ENCODE results near the gene PDK3. TPM values are rescaled to one million over a fixed set of nuclear protein-coding genes. Genes with fewer than 3 reads are reported as not detected.

Gene PDK3
- polyA plus RNA-seq, 3 donors, result 12.2 to 34.0 (median 32.6) TPM

DNA sequence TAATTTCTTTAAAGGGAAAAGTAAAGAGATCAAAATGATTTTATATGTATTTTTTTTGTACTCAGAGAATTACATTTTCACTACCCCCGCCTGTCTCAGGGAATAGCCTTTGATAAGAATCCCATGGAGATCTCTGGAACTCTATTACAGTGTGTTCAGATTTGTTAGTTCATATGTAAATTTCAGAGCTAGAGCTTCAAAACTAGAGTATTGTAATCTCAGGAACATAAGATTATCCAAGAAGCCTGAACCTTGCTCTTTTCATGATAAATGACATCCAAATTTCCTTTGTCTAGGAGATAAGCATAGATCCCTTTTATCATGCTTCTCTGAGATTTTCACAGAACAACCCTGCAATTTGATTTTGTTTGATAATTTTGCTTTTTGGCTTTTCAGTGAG lies 82.9 kb downstream of the PDK3 start:
- no peak overlapping the region for H3K9ac ChIP-seq (ENCODE audit: insufficient read depth, low read length, poor library complexity, severe bottlenecking)
- intact Hi-C loops (cut with micrococcal nuclease), result no loop called here
- Mint-ChIP-seq H3K4me1 (peaks cover 4% of the 10 kb centered on the region), H3K4me3 (no peak overlapping the region), H3K36me3 (peaks cover 9 to 17% of the 10 kb centered on the region in 2 donors), H3K27ac (no peak overlapping the region), H3K9me3 (peaks cover 0 to 1% (median 0%) of the 10 kb centered on the region in 7 donors), H3K27me3 (ENCODE audit: low read depth in 3 of 3) (peaks cover 0 to 6% (median 0%) of the 10 kb centered on the region in 3 donors)
- TF ChIP-seq, protein P1, sequence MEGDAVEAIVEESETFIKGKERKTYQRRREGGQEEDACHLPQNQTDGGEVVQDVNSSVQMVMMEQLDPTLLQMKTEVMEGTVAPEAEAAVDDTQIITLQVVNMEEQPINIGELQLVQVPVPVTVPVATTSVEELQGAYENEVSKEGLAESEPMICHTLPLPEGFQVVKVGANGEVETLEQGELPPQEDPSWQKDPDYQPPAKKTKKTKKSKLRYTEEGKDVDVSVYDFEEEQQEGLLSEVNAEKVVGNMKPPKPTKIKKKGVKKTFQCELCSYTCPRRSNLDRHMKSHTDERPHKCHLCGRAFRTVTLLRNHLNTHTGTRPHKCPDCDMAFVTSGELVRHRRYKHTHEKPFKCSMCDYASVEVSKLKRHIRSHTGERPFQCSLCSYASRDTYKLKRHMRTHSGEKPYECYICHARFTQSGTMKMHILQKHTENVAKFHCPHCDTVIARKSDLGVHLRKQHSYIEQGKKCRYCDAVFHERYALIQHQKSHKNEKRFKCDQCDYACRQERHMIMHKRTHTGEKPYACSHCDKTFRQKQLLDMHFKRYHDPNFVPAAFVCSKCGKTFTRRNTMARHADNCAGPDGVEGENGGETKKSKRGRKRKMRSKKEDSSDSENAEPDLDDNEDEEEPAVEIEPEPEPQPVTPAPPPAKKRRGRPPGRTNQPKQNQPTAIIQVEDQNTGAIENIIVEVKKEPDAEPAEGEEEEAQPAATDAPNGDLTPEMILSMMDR (IDR thresholded peaks at IDR 0.05), result no peak
- WGBS (ENCODE audit: insufficient coverage), result no CpG with 5 or more reads among the region's 1 CpG
- no peaks in the 10 kb centered on the region for H4K20me1 ChIP-seq (ENCODE audit: insufficient read depth, low read length)
- H3K27ac ChIP-seq (ENCODE audit: low read depth in 1 of 2, low read length in 2 of 2), result no peak overlapping the region
- H3K27me3 ChIP-seq (ENCODE audit: control insufficient read depth in 2 of 2, insufficient read depth in 2 of 2, low read length in 2 of 2), result no peaks in the 10 kb centered on the region
- no peak overlapping the region for H2AFZ ChIP-seq (ENCODE audit: insufficient read depth, low read depth, low read length, poor library complexity, severe bottlenecking)
- peaks cover 0 to 5% of the 10 kb centered on the region in 2 donors for H3K4me1 ChIP-seq (ENCODE audit: control insufficient read depth in 1 of 2, insufficient read depth in 2 of 2, low read length in 2 of 2)
- H3K36me3 ChIP-seq (replicated peaks in 1 of 2; ENCODE audit: control insufficient read depth in 1 of 2, insufficient read depth in 2 of 2, low read length in 2 of 2), result no peaks in the 10 kb centered on the region
- no peaks in the 10 kb centered on the region for H3K79me2 ChIP-seq (ENCODE audit: insufficient read depth, low read length)
- no peaks in the 10 kb centered on the region for H3K9me3 ChIP-seq (replicated peaks in 1 of 2; ENCODE audit: control insufficient read depth in 1 of 2, insufficient read depth in 1 of 2, low read length in 2 of 2)
- no peak overlapping the region for H3K4me3 ChIP-seq (replicated peaks in 1 of 3; ENCODE audit: low read depth in 2 of 3, low read length in 3 of 3)
- DNase-seq, result no peak
- H3K4me2 ChIP-seq (replicated peaks; ENCODE audit: extremely low read depth, low read length, poor library complexity, severe bottlenecking), result no peak overlapping the region

DNA sequence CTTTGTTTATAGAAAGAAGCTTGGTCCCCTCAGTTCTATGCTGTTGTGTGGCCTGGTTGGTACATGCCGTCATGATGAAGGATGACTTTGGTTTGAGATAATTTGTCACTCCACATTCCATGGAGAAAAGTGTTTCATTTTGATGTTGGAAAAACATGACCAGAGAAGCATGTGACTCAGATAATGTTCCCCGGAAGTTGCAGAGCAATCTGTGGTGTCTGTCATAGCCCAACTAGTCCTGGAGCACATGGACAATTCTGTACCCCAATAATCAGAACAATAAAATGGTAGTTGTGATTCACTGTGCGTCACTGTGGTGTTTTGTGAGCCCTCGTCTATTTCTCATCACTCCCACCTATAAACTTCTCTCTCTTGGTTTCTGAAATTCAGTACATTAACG lies 85.1 kb downstream of the PDK3 start:
- no peaks in the 10 kb centered on the region for H3K9me3 ChIP-seq (replicated peaks in 1 of 2; ENCODE audit: control insufficient read depth in 1 of 2, insufficient read depth in 1 of 2, low read length in 2 of 2)
- no peak overlapping the region for H3K27ac Mint-ChIP-seq
- peaks cover 11 to 20% of the 10 kb centered on the region in 2 donors for H3K4me1 ChIP-seq (ENCODE audit: control insufficient read depth in 1 of 2, insufficient read depth in 2 of 2, low read length in 2 of 2)
- no CpG with 5 or more reads among the region's 5 CpGs for WGBS (ENCODE audit: insufficient coverage)
- peaks cover 0 to 5% of the 10 kb centered on the region in 2 donors for H3K36me3 Mint-ChIP-seq
- no peak overlapping the region for H3K4me3 Mint-ChIP-seq
- H2AFZ ChIP-seq (ENCODE audit: insufficient read depth, low read depth, low read length, poor library complexity, severe bottlenecking), result no peak overlapping the region
- H3K27me3 ChIP-seq (ENCODE audit: control insufficient read depth in 2 of 2, insufficient read depth in 2 of 2, low read length in 2 of 2), result no peaks in the 10 kb centered on the region
- H4K20me1 ChIP-seq (ENCODE audit: insufficient read depth, low read length), result no peaks in the 10 kb centered on the region
- H3K9me3 Mint-ChIP-seq, result peaks cover 0 to 10% (median 2%) of the 10 kb centered on the region in 7 donors
- intact Hi-C loops (cut with micrococcal nuclease), result no loop called here
- TF ChIP-seq, protein P1 (IDR thresholded peaks at IDR 0.05), result no peak
- DNase-seq, result no peak
- H3K27me3 Mint-ChIP-seq (ENCODE audit: low read depth in 3 of 3), result peaks cover 0 to 6% (median 0%) of the 10 kb centered on the region in 3 donors
- peaks cover 25% of the 10 kb centered on the region for H3K4me1 Mint-ChIP-seq
- H3K79me2 ChIP-seq (ENCODE audit: insufficient read depth, low read length), result no peaks in the 10 kb centered on the region
- no peaks in the 10 kb centered on the region for H3K36me3 ChIP-seq (replicated peaks in 1 of 2; ENCODE audit: control insufficient read depth in 1 of 2, insufficient read depth in 2 of 2, low read length in 2 of 2)
- no peak overlapping the region for H3K4me2 ChIP-seq (replicated peaks; ENCODE audit: extremely low read depth, low read length, poor library complexity, severe bottlenecking)
- H3K27ac ChIP-seq (ENCODE audit: low read depth in 1 of 2, low read length in 2 of 2), result no peak overlapping the region
- H3K9ac ChIP-seq (ENCODE audit: insufficient read depth, low read length, poor library complexity, severe bottlenecking), result no peak overlapping the region
- H3K4me3 ChIP-seq (replicated peaks in 1 of 3; ENCODE audit: low read depth in 2 of 3, low read length in 3 of 3), result no peak overlapping the region

All from CD14-positive monocyte (primary cell).